Measurements from ENCODE around the gene CLNK.

The CLNK gene

DNA sequence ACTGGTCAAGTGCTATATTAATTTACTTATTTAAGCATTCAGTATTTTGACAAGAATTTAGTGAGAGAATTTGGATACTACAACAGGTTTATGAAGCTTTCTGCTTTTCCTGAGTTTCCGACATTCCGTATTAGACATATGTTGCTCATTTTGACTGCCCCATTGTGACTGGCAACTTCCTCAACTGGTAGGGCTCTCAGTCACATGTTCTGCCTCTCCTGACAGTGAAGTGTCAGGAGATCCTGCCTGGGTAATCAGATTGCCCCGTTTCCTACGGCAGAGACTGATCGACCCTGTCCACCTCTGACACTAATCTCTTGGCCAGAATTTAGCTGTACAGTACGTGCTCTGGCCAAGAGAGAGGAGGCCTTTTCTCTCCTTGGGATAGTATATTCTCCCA, 49.5 kb downstream of the CLNK start:
- no peak overlapping the region for H3K27ac ChIP-seq (ENCODE audit: poor library complexity, severe bottlenecking)
- H3K36me3 ChIP-seq (ENCODE audit: low read depth) = no peaks in the 10 kb centered on the region
- DNase-seq (ENCODE audit: low spot score) (no peak), ATAC-seq (ENCODE audit: low read depth) (no peak)
- H3K4me1 ChIP-seq (ENCODE audit: insufficient read depth, poor library complexity, severe bottlenecking) = no peaks in the 10 kb centered on the region
- TF ChIP-seq, protein P1, sequence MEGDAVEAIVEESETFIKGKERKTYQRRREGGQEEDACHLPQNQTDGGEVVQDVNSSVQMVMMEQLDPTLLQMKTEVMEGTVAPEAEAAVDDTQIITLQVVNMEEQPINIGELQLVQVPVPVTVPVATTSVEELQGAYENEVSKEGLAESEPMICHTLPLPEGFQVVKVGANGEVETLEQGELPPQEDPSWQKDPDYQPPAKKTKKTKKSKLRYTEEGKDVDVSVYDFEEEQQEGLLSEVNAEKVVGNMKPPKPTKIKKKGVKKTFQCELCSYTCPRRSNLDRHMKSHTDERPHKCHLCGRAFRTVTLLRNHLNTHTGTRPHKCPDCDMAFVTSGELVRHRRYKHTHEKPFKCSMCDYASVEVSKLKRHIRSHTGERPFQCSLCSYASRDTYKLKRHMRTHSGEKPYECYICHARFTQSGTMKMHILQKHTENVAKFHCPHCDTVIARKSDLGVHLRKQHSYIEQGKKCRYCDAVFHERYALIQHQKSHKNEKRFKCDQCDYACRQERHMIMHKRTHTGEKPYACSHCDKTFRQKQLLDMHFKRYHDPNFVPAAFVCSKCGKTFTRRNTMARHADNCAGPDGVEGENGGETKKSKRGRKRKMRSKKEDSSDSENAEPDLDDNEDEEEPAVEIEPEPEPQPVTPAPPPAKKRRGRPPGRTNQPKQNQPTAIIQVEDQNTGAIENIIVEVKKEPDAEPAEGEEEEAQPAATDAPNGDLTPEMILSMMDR (IDR thresholded peaks at IDR 0.05; ENCODE audit: poor library complexity, severe bottlenecking) = no peak
- no peaks in the 10 kb centered on the region for H3K27me3 ChIP-seq (ENCODE audit: insufficient read depth, poor library complexity, severe bottlenecking)
- H3K9me3 ChIP-seq (ENCODE audit: severe bottlenecking) = no peaks in the 10 kb centered on the region
- no peak overlapping the region for H3K4me3 ChIP-seq (ENCODE audit: severe bottlenecking)

DNA sequence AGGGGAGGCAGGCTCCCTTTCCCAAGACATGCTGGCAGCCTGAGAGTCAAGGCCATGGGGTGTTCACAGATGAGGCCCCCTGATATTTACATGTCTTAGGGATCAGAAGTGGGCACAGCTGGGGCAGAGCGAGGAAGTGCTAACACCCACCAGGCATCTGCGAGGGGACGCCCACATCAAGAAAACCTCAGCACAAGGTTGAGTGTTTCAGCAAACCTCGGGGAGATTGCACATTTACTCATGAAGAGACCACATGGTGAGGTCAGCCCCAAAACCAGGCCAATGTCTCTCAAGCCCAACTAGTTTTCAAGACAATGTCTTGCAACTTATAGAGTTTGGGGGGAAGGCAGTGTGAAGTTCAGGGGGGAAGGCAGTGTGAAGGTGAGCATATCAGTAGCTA, 55.2 kb downstream of the CLNK start:
- TF ChIP-seq, protein P1 (IDR thresholded peaks at IDR 0.05; ENCODE audit: poor library complexity, severe bottlenecking) = no peak
- ATAC-seq (ENCODE audit: low read depth) = no peak
- Histone ChIP-seq H3K4me1 (ENCODE audit: insufficient read depth, poor library complexity, severe bottlenecking) (no peaks in the 10 kb centered on the region), H3K4me3 (ENCODE audit: severe bottlenecking) (no peak overlapping the region), H3K9me3 (ENCODE audit: severe bottlenecking) (no peaks in the 10 kb centered on the region), H3K36me3 (ENCODE audit: low read depth) (no peaks in the 10 kb centered on the region), H3K27me3 (ENCODE audit: insufficient read depth, poor library complexity, severe bottlenecking) (no peaks in the 10 kb centered on the region), H3K27ac (ENCODE audit: poor library complexity, severe bottlenecking) (no peak overlapping the region)
- DNase-seq (ENCODE audit: low spot score) = no peak

DNA sequence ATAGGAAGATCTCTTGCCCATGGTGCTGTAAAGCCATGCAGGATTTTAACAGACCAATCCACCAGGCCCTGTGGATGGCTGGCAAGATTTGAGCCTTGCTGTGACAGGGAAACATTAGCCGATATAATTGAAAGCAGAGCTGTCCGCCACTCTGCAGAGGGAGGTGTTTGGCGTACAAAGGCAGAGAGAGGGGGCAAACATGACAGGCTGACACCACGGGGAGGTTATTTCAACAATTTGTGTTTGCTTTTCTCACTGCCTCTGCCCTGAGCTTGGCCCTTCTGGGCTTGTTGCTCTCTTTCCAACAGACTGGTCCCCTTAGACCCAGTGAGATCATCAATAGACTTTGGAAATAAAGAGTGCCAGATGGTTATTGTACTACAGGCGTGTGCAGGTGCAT, 59.4 kb downstream of the CLNK start:
- TF ChIP-seq, protein P1 (IDR thresholded peaks at IDR 0.05; ENCODE audit: poor library complexity, severe bottlenecking) = no peak
- ATAC-seq (ENCODE audit: low read depth) (no peak), DNase-seq (ENCODE audit: low spot score) (no peak)
- Histone ChIP-seq H3K36me3 (ENCODE audit: low read depth) (no peaks in the 10 kb centered on the region), H3K4me1 (ENCODE audit: insufficient read depth, poor library complexity, severe bottlenecking) (peaks cover 6% of the 10 kb centered on the region), H3K27me3 (ENCODE audit: insufficient read depth, poor library complexity, severe bottlenecking) (no peaks in the 10 kb centered on the region), H3K9me3 (ENCODE audit: severe bottlenecking) (no peaks in the 10 kb centered on the region), H3K4me3 (ENCODE audit: severe bottlenecking) (no peak overlapping the region), H3K27ac (ENCODE audit: poor library complexity, severe bottlenecking) (no peak overlapping the region)

DNA sequence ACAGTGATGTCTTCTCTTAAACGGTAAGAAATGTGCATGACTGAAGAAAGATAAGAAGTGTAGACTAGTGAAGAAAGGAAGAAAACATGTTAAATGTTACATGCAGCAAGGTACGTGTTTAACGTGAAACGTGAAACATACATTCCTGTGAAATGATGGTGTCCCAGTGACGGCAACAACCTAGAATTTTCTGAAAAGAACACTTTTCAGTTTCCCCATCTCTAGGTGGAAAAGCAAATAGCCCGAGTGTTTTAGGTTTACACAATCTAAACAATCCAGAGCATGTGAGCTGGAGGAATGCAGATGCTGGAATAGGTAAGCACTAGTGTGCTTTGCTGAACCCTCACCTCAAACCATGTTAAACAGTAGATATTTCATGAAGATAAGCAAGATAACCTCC, 60.7 kb downstream of the CLNK start:
- H3K9me3 ChIP-seq (ENCODE audit: severe bottlenecking) = no peaks in the 10 kb centered on the region
- DNase-seq (ENCODE audit: low spot score) (no peak), ATAC-seq (ENCODE audit: low read depth) (no peak)
- peaks cover 6% of the 10 kb centered on the region for H3K4me1 ChIP-seq (ENCODE audit: insufficient read depth, poor library complexity, severe bottlenecking)
- no peak overlapping the region for H3K4me3 ChIP-seq (ENCODE audit: severe bottlenecking)
- no peaks in the 10 kb centered on the region for H3K36me3 ChIP-seq (ENCODE audit: low read depth)
- TF ChIP-seq, protein P1 (IDR thresholded peaks at IDR 0.05; ENCODE audit: poor library complexity, severe bottlenecking) = no peak
- no peak overlapping the region for H3K27ac ChIP-seq (ENCODE audit: poor library complexity, severe bottlenecking)
- H3K27me3 ChIP-seq (ENCODE audit: insufficient read depth, poor library complexity, severe bottlenecking) = no peaks in the 10 kb centered on the region

DNA sequence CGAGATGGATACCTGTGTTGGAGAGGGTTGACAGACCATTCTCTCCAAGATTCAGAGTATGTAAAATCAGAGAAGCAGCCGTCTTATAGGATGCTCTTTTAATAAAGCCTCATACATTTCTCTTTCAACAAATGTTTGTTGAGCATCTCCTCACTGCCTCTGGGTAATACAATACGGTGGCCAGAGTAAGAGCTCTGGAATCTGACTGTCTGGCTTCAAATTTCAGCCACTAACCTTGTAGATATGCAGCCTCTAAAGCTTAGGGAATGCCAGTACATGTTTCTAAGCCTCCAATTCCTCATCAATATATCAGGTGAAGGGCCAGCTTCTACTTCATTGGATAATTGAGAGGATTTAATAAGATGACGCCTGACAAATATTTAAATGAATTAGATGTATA, 61.3 kb downstream of the CLNK start:
- peak; percentile 72 for ATAC-seq (ENCODE audit: low read depth)
- TF ChIP-seq, protein P1 (IDR thresholded peaks at IDR 0.05; ENCODE audit: poor library complexity, severe bottlenecking) = no peak

More for the DNA sequence above, 61.3 kb downstream of the CLNK start:
- Histone ChIP-seq H3K4me3 (ENCODE audit: severe bottlenecking) (no peak overlapping the region), H3K9me3 (ENCODE audit: severe bottlenecking) (no peaks in the 10 kb centered on the region), H3K4me1 (ENCODE audit: insufficient read depth, poor library complexity, severe bottlenecking) (peaks cover 6% of the 10 kb centered on the region), H3K27ac (ENCODE audit: poor library complexity, severe bottlenecking) (no peak overlapping the region), H3K27me3 (ENCODE audit: insufficient read depth, poor library complexity, severe bottlenecking) (no peaks in the 10 kb centered on the region), H3K36me3 (ENCODE audit: low read depth) (no peaks in the 10 kb centered on the region)
- no peak for DNase-seq (ENCODE audit: low spot score)

Measured in RWPE2 (cell line).